Stimulated activated CD8-positive, alpha-beta memory T cell treated with anti-CD3 and anti-CD28 coated beads, Interleukin-12 subunit alpha, Interleukin-12 subunit beta, amount 100 ng/mL, for 24 hours (primary cell): Measurements from ENCODE around the gene RAVER2.
"Not testable (repeated sequence)": the region's sequence is repeated elsewhere in the genome, so short reads cannot be mapped to it uniquely, and the experiment has no call there.

Source experiments
- DNase-seq: peaks from one replicate; pipeline ENCODE4 v3.0.0-alpha.2; 2020; ENCODE audit errors: extremely low read depth

RAVER2 gene

GRCh38 chr1:64745986-64746940 lies 1.4 kb downstream of the RAVER2 start:
- no peak for DNase-seq

- no peak for DNase-seq
These were observed 3.3 kb downstream of the RAVER2 start for GRCh38 chr1:64748222-64748621.

GRCh38 chr1:64748706-64749105 lies 3.8 kb downstream of the RAVER2 start:
- DNase-seq = no peak

- DNase-seq = no peak
These were observed 5.2 kb downstream of the RAVER2 start for GRCh38 chr1:64750092-64750491.

GRCh38 chr1:64750875-64751274 lies 6.0 kb downstream of the RAVER2 start:
- no peak for DNase-seq

- no peak for DNase-seq
These were observed 9.3 kb downstream of the RAVER2 start for GRCh38 chr1:64754173-64754572.

GRCh38 chr1:64755361-64755760 lies 10.5 kb downstream of the RAVER2 start:
- no peak for DNase-seq

- DNase-seq = no peak
These were observed 11.9 kb downstream of the RAVER2 start for GRCh38 chr1:64756770-64757169.

GRCh38 chr1:64757213-64757612 lies 12.3 kb downstream of the RAVER2 start:
- DNase-seq = no peak

GRCh38 chr1:64758233-64758632 lies 13.4 kb downstream of the RAVER2 start:
- DNase-seq = no peak

- no peak for DNase-seq
These were observed 15.1 kb downstream of the RAVER2 start for GRCh38 chr1:64759968-64760367.

GRCh38 chr1:64765012-64765411 lies 20.1 kb downstream of the RAVER2 start:
- DNase-seq = no peak

GRCh38 chr1:64765826-64766225 lies 21.0 kb downstream of the RAVER2 start:
- no peak for DNase-seq

- DNase-seq = no peak
These were observed 21.6 kb downstream of the RAVER2 start for GRCh38 chr1:64766429-64766828.

GRCh38 chr1:64769482-64769881 lies 24.6 kb downstream of the RAVER2 start:
- DNase-seq = no peak

GRCh38 chr1:64769971-64770370 lies 25.1 kb downstream of the RAVER2 start:
- no peak for DNase-seq

- not testable (repeated sequence) for DNase-seq
These were observed 28.4 kb downstream of the RAVER2 start for GRCh38 chr1:64773306-64773705.

- DNase-seq = no peak
These were observed 30.2 kb downstream of the RAVER2 start for GRCh38 chr1:64775113-64775512.

GRCh38 chr1:64782044-64782443 lies 37.2 kb downstream of the RAVER2 start:
- DNase-seq = not testable (repeated sequence)

- not testable (repeated sequence) for DNase-seq
These were observed 38.0 kb downstream of the RAVER2 start for GRCh38 chr1:64782848-64783247.

- no peak for DNase-seq
These were observed 46.1 kb downstream of the RAVER2 start for GRCh38 chr1:64790832-64791487.

- DNase-seq = no peak
These were observed 54.0 kb downstream of the RAVER2 start for GRCh38 chr1:64798872-64799271.
